Effector CD8-positive, alpha-beta T cell (primary cell): Measurements from ENCODE around the gene CBX6.
"Not testable (repeated sequence)": the region's sequence is repeated elsewhere in the genome, so short reads cannot be mapped to it uniquely, and the experiment has no call there.

Source experiments
- DNase-seq: peaks from one replicate; lab custom pipeline; 2025; lab: John Stamatoyannopoulos, UW

CBX6 gene

DNA sequence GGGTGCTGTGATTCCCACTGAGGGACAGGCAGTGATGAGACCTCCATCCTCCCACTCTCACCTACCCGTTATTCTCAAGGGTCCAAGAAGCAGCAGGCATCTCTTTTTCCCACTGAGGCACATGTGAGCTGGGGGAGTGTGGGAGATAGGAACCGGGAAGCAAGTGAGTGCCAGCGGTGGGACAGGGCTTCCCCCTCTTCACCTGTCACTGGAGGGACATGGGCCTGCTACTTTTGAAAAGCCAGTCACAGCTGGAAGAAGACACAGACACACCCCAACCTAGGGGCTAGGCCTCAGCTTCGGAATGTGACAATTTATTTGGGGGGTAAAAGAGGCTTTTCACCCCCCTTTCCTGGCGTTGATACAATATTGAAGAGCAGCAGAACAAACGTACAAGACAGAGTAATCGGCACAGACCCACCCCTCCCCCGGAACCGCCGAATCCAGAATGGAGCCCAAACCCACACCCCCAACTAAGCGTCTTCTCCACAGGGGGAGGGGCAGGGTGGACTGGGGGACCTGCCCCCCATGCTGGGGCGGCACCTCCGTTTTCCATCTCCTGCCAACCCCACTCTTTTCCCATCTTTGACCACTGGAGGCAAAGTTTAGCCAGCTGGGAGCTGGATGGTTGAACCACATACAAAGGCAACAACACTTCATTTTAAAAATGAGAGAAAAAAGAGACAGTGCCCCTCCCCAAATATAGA, 10.7 kb downstream of the CBX6 start:
- no peak for DNase-seq

- DNase-seq: no peak
Measured at GRCh38 chr22:38860283-38861169, 11.5 kb downstream of the CBX6 start.

DNA sequence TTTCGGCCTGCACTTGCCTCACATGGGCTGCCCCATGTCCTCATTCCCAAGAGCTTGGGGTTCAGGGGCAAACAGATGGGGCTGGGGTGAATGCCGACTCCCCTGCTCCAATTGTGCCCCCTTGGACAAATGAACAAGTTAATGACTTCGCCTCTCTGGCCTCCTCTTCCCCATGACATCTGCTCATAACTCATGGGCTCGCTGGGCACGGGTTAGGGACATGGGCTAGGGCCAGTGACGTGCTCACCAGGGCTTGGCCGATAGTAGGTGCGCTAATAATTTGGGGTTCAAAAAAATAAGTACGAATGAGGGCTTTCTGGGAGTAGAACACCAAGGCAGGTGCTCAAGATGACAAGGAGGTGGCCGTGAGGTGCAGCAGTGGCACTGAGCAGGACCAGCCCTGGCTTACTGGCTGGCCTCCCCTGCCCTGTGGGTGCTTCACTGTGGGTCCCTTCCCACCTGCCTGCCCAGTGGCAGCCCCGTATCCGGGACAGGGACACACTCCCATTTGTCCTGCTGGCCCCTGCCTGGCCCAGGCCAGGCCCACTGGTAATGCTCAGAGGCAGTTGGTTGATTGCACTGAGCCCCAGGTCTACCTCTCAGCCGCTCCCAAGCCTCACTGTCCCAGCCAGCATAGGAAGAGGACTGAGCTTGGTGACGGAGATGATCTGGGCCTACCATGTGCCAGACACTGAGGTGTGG, 12.3 kb downstream of the CBX6 start:
- DNase-seq: no peak

DNA sequence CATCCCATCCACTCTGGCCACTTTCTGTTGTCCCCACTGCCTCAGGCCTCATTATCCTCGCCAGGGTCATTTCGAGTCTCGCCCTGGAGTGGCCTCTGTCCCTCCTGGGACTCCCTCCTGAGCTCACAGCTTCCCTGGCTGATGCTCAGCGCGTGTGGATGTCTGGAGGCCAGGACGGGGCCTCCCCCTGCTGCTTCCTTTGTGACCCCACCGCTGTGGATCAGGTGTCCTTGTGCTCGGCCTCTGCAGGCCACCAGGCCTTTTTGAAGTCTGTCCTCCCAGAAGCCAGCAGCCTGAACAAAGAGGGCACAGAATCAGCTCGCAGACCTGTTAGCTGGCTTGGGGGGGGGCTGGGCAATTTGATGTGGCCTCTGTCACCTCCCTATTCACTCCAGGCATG, 13.5 kb downstream of the CBX6 start:
- DNase-seq: no peak

- not testable (repeated sequence) for DNase-seq
Measured at GRCh38 chr22:38854476-38854875, 17.5 kb downstream of the CBX6 start.

DNA sequence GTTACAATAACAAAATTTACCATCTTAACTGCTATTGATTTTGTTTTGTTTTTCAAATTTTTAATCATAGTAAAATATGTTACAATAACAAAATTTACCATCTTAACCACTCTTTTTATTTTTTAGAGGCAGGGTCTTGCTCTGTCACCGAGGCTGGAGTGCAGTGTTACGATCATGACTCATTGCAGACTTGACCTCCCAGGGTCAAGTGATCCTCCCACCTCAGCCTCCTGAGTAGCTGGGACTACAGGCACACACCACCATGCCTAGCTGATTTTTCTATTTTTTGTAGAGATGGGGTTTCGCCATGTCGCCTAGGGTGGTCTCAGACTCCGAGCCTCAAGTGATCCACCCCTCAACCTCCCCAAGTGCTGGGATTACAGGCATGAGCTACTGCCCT, 18.1 kb downstream of the CBX6 start:
- not testable (repeated sequence) for DNase-seq

DNA sequence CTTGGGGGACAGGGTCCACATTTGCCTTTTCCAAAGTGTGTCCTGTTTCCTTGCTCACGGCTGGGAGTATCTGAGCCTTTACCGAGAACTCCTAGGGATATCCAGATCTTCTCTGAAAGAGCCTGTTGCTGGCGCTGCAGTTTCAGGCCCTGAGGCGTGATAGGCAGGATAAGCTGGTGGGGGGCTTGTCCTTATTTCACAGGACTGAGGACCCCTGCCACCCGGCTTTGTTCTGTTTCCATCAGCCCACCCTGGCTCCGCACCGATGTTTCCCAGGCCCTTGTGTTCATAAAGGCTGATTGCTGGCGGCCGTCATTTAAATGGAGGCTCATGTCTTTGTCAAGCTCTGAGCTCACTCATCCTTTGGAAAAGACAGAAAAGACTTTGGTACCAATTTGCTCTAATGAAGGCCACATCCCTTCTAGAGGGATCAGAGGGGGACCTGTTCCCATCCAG, 18.8 kb downstream of the CBX6 start:
- no peak for DNase-seq

GRCh38 chr22:38852522-38852921, 19.5 kb downstream of the CBX6 start:
- no peak for DNase-seq

DNA sequence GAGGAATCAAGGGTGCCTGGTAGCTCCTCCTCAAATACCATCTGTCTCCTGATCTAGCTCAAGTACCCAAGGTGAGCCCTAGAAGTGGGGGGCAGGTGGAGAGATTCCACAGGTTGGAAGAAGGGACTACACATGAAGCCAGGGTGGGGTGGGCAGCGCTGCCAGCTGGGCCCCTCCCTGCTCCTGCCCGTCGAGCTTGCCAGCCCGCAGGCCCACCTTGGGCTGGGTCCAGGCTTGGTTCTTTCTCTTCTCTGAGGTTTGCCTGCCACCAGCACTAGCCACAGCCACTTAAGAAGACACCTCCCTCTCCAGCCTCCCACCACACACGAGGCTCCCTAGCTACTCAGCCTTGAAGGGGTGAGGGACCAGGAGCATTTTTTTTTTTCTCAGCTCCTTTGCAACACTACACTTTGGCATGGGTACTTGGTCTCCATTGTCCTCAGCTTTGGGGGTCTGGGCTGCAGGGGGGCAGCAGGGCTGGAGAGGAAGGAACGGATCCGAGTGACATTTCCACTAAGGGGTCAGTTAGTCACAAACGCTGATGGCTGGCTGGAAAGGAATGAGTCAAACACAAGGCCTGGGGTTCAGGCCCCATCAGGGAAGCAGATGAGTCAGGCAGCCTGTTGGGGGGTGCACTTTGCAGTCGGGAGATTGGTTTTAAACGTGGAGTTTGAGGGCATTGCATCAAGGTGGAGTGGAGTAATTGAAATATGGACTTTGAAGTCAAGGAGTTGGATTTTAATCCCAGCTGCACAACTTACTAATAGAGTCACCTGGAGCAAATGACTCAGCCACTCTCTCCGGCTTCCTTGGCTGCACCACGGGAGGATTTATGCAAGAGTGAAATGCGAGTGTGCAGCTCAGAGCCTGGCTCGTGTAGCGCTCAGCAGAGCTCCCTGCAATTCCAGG, 20.8 kb downstream of the CBX6 start:
- DNase-seq: no peak

- DNase-seq: no peak
Measured at GRCh38 chr22:38850399-38850798, 21.6 kb downstream of the CBX6 start.

DNA sequence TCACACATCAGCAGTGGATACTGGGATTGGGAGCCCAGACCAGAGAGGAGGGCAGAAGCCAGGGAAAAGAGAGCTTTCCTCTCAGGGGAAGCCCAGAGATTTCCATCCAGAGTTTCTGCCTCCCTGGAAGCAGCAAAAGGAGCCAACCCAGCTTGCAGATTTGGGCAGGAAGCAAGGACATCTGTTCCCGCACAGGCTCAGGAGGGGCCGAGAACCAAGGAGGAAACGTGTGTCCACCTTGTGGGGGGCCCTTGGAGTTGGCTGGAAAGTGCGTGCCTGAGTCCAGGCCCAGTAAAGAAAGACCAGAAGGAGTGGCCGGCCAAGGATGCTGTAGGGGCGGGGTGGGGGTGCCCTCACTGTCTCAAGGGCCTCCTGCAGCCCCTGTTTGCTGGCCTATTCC, 22.2 kb downstream of the CBX6 start:
- DNase-seq: no peak

DNA sequence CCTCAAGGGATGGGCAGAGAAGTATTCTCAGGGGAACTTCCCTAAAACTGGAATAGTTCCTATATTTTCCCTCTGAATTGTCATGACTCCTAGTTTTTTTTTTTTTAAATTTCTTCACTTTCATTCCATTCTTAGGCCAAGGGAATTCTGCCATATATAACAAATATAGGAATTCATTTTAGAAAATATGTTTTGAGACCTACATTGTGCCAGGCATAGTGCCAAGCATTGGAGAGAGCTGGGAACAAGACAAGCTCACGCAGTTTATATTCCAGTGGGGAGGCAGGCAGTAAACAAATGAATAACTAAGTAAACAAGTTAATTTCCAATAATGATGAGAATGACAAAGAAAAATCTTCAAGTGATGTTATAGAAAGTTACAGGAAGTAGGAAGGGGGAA, 25.6 kb downstream of the CBX6 start:
- no peak for DNase-seq

DNA sequence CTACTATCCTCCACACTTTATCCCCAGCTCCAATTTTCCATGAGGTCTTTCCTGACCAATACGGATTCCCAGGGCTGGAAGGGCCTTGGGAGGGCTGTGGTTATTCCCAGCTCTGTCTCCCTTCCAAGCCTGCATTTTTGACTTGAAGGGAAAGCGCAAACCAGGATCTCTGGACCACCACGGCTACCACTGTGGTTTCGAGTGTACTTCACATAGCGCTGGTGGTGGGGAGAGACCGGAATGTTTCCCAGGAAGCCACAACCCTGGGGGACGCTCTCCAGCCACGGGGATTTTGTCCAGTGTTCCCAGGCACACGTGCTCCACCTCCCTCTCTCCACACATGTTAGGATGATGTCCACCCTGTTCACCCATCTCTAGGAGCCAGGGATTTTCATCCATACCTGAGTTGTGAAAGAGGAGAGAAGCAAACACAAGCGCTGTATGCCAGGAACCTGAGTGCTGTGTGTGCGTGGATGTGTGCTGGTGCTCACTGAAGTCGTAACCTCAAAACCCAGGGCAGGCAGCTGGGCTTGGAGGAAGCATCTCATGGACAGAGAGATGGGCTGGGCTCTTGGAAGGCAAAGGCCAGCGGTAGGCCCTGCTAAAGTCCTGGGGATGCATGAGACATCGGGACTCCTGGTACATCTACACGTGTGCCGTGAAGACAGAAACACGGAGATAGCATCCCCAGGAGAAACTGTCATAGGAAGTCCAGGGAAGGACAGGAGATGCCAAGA, 26.8 kb downstream of the CBX6 start:
- no peak for DNase-seq

DNA sequence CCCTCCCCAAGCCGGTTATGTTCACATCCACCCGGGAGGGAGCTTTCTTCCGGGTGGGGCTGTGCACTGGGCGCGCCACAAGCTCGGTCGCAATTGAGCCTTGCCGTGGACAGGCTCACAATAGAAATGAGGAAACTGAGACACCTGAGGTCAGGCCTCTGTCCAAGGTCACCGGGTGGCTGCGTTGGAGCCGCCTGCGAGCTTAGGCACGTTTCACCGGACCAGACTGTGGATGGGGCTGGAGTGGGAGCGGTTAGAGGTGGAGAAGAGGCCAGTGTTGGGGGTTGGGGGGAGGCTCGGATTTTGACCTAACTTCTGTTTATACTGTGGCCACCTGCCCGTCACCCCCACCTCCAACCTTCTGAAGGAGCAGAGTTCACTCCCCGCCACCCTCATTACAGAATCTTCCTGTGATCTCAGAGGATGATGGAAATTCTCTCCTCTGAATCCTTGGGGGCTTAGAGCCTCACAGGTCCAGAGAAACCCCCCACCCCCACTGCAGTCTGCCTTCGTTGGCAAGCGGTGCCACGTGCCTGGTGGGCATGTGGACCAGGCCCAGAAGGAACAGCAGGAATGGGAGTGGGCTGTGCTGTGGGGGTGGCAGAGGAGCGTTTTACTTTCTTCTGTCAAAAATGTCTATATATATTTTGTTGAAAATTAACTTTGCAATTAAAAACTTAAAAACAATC, 27.6 kb downstream of the CBX6 start:
- no peak for DNase-seq

DNA sequence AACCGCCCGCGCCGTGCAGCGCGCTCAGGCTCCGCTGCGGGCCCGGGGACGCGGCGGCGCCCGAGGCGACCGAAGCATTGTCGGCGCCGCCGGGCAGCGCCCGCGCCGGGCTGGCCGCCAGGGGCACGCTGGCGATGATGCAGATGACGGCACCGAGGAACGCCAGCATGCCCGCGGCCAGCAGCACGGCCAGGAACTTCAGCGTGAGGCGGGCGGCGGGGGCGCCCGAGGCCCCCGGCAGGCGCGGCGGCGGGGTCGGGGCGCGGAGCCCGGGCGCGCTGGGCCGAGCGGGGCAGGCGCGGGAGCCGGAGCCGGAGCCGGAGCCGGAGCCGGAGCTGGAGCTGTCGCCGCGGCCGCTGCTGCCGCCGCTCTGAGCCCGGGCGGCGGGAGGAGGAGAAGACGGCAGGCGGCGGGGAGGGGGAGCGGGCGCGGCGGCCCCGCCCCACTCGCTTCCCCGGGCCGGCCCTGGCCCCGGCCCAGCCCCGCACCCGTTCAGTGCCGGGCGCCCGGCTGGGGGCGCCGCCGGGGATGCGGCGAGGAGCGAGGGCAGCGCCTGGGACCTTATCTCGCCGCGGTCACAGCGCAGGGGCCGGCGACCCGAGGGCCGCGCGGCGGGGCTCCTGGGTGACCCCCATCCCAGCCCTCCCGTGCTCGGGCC, 28.2 kb downstream of the CBX6 start, which contains the start of gene NPTXR:
Gene NPTXR (minus strand): TSS at position 372 of the 658 bp plus-strand sequence.
- DNase-seq: no peak

GRCh38 chr22:38843201-38843656, 28.8 kb downstream of the CBX6 start:
- DNase-seq: peak; percentile 22

- DNase-seq: no peak
Measured at GRCh38 chr22:38842512-38843200, 29.4 kb downstream of the CBX6 start.

- DNase-seq: no peak
Measured at GRCh38 chr22:38841635-38842034, 30.4 kb downstream of the CBX6 start.

- no peak for DNase-seq
Measured at GRCh38 chr22:38841211-38841610, 30.8 kb downstream of the CBX6 start.
